Measurements from ENCODE around the gene FSTL5. TPM values are rescaled to one million over a fixed set of nuclear protein-coding genes. Genes with fewer than 3 reads are reported as not detected.
A peak's percentile ranks its signal among the peaks of the same experiment; 100 is the strongest.
"Not testable (repeated sequence)": the region's sequence is repeated elsewhere in the genome, so short reads cannot be mapped to it uniquely, and the experiment has no call there.

The FSTL5 gene
- total RNA-seq (not detected), polyA plus RNA-seq (not detected)

DNA sequence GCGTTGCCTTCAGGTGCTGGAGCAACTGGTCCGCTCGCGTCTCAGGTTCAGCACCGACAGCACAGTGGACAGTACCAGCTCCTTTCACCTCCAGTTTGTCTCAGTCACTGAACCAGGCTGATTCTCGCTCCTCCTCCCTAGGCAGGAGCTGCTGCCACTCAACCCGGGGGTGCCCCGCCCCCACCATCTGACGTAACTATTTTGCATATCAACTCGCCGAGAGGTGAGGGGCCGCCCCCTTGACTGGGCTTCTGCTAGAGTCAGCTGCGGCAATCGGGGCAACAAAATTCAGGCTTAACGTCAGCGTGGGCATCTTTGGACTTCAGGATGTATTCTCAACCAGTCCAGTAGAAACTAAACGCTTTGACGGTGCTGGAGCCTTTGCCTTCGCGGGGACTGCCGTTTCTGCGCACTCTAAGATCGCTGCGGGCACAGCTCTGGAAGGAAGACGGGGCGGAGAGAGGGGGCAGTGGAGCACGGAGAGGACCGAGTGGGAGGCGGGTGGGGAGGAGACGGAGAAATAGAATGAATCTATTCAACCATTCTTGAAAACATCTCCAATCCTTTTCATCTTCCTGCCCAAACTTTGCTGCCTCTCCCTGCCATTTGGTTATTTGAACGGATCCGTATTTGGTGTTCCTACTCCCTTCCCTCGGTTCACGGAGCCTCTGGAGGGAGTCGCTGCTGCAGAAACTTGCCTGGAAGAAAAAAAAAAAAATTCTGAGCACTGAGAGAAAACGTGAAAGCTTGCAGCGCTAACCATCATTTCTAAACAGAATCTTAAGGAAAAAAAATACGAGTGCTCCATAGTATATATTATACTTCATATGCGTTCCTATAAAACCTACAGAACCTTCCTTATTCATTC is at the start of gene FSTL5:
FSTL5 (minus strand) TSS at position 109 of the 868 bp plus-strand sequence. CDS start 52,604 bp downstream, outside the sequence.
- Mint-ChIP-seq H3K27ac (no peak within 1 kb of the TSS), H3K9me3 (peaks cover 0 to 3% (median 0%) of the 10 kb centered on the region in 7 donors), H3K4me3 (peak within 1 kb of the TSS in 1 of 4 donors; percentile 26), H3K4me1 (peaks cover 0 to 3% (median under 1%) of the 10 kb centered on the region in 4 donors), H3K36me3 (no peaks in the 10 kb centered on the region), H3K27me3 (no peaks in the 10 kb centered on the region)
- Histone ChIP-seq H3K4me3 (ENCODE audit: low read depth, low read length) (no peak within 1 kb of the TSS), H3K27me3 (ENCODE audit: control insufficient read depth, insufficient read depth, low read length) (no peaks in the 10 kb centered on the region), H3K36me3 (ENCODE audit: control insufficient read depth, insufficient read depth, low read length) (no peaks in the 10 kb centered on the region), H3K4me1 (ENCODE audit: control insufficient read depth, insufficient read depth, low read length, poor library complexity, severe bottlenecking) (no peaks in the 10 kb centered on the region), H3K9me3 (ENCODE audit: control insufficient read depth in 2 of 2, low read length in 2 of 2) (no peaks in the 10 kb centered on the region), H3K27ac (ENCODE audit: insufficient read depth, low read length, poor library complexity, severe bottlenecking) (no peak within 1 kb of the TSS)
- DNase-seq (peak in 2 of 3 donors; percentile 2 to 9), ATAC-seq (ENCODE audit: low read depth in 2 of 2) (peak in 1 of 2 donors; percentile 37)

- H3K36me3 Mint-ChIP-seq = no peaks in the 10 kb centered on the region
- no peak overlapping the region for H3K27ac Mint-ChIP-seq
- ATAC-seq (ENCODE audit: low read depth in 2 of 2) = no peak
- H3K9me3 Mint-ChIP-seq = peaks cover 4 to 23% (median 8%) of the 10 kb centered on the region in 7 donors
- H3K27me3 Mint-ChIP-seq = no peaks in the 10 kb centered on the region
- no peaks in the 10 kb centered on the region for H3K4me1 ChIP-seq (ENCODE audit: control insufficient read depth, insufficient read depth, low read length, poor library complexity, severe bottlenecking)
- H3K4me3 Mint-ChIP-seq = no peak overlapping the region
- no peaks in the 10 kb centered on the region for H3K27me3 ChIP-seq (ENCODE audit: control insufficient read depth, insufficient read depth, low read length)
- DNase-seq = no peak
- H3K4me3 ChIP-seq (ENCODE audit: low read depth, low read length) = no peak overlapping the region
- H3K27ac ChIP-seq (ENCODE audit: insufficient read depth, low read length, poor library complexity, severe bottlenecking) = no peak overlapping the region
- no peaks in the 10 kb centered on the region for H3K9me3 ChIP-seq (ENCODE audit: control insufficient read depth in 2 of 2, low read length in 2 of 2)
- H3K4me1 Mint-ChIP-seq = no peaks in the 10 kb centered on the region
- no peaks in the 10 kb centered on the region for H3K36me3 ChIP-seq (ENCODE audit: control insufficient read depth, insufficient read depth, low read length)
These were observed 45.9 kb upstream of the FSTL5 start for GRCh38 chr4:162209706-162210105.

GRCh38 chr4:162203478-162203877 is 39.7 kb upstream of the FSTL5 start:
- H3K4me1 Mint-ChIP-seq; H3K4me1 ChIP-seq (ENCODE audit: control insufficient read depth, insufficient read depth, low read length, poor library complexity, severe bottlenecking); H3K4me3 Mint-ChIP-seq; DNase-seq; H3K36me3 Mint-ChIP-seq; H3K27ac Mint-ChIP-seq; H3K4me3 ChIP-seq (ENCODE audit: low read depth, low read length); H3K27ac ChIP-seq (ENCODE audit: insufficient read depth, low read length, poor library complexity, severe bottlenecking); H3K36me3 ChIP-seq (ENCODE audit: control insufficient read depth, insufficient read depth, low read length); ATAC-seq (ENCODE audit: low read depth in 2 of 2); H3K27me3 Mint-ChIP-seq; H3K27me3 ChIP-seq (ENCODE audit: control insufficient read depth, insufficient read depth, low read length): not testable (repeated sequence)
- H3K9me3 ChIP-seq (ENCODE audit: control insufficient read depth in 2 of 2, low read length in 2 of 2) = peaks cover 0 to 10% of the 10 kb centered on the region in 2 experiments
- peaks cover 0 to 12% (median 2%) of the 10 kb centered on the region in 7 donors for H3K9me3 Mint-ChIP-seq

GRCh38 chr4:162201673-162202072 is 37.9 kb upstream of the FSTL5 start:
- Mint-ChIP-seq H3K4me3 (no peak overlapping the region), H3K36me3 (no peaks in the 10 kb centered on the region), H3K9me3 (peaks cover 0 to 6% (median 2%) of the 10 kb centered on the region in 7 donors), H3K27ac (no peak overlapping the region), H3K27me3 (no peaks in the 10 kb centered on the region), H3K4me1 (no peaks in the 10 kb centered on the region)
- DNase-seq = no peak
- no peaks in the 10 kb centered on the region for H3K4me1 ChIP-seq (ENCODE audit: control insufficient read depth, insufficient read depth, low read length, poor library complexity, severe bottlenecking)
- H3K4me3 ChIP-seq (ENCODE audit: low read depth, low read length) = no peak overlapping the region
- H3K27ac ChIP-seq (ENCODE audit: insufficient read depth, low read length, poor library complexity, severe bottlenecking) = no peak overlapping the region
- no peaks in the 10 kb centered on the region for H3K27me3 ChIP-seq (ENCODE audit: control insufficient read depth, insufficient read depth, low read length)
- ATAC-seq (ENCODE audit: low read depth in 2 of 2) = no peak
- H3K9me3 ChIP-seq (ENCODE audit: control insufficient read depth in 2 of 2, low read length in 2 of 2) = peaks cover 2 to 10% of the 10 kb centered on the region in 2 experiments
- H3K36me3 ChIP-seq (ENCODE audit: control insufficient read depth, insufficient read depth, low read length) = no peaks in the 10 kb centered on the region

GRCh38 chr4:162170509-162170908 is 6.7 kb upstream of the FSTL5 start:
- H3K27ac ChIP-seq (ENCODE audit: insufficient read depth, low read length, poor library complexity, severe bottlenecking) = no peak overlapping the region
- no peaks in the 10 kb centered on the region for H3K36me3 ChIP-seq (ENCODE audit: control insufficient read depth, insufficient read depth, low read length)
- no peaks in the 10 kb centered on the region for H3K9me3 ChIP-seq (ENCODE audit: control insufficient read depth in 2 of 2, low read length in 2 of 2)
- Mint-ChIP-seq H3K27ac (no peak overlapping the region), H3K4me3 (no peak overlapping the region), H3K36me3 (no peaks in the 10 kb centered on the region), H3K27me3 (no peaks in the 10 kb centered on the region), H3K4me1 (no peaks in the 10 kb centered on the region), H3K9me3 (peaks cover 0 to 6% (median 0%) of the 10 kb centered on the region in 7 donors)
- no peak for DNase-seq
- H3K4me3 ChIP-seq (ENCODE audit: low read depth, low read length) = no peak overlapping the region
- no peak for ATAC-seq (ENCODE audit: low read depth in 2 of 2)
- no peaks in the 10 kb centered on the region for H3K4me1 ChIP-seq (ENCODE audit: control insufficient read depth, insufficient read depth, low read length, poor library complexity, severe bottlenecking)
- H3K27me3 ChIP-seq (ENCODE audit: control insufficient read depth, insufficient read depth, low read length) = no peaks in the 10 kb centered on the region

- Histone ChIP-seq H3K36me3 (ENCODE audit: control insufficient read depth, insufficient read depth, low read length) (no peaks in the 10 kb centered on the region), H3K27me3 (ENCODE audit: control insufficient read depth, insufficient read depth, low read length) (no peaks in the 10 kb centered on the region), H3K27ac (ENCODE audit: insufficient read depth, low read length, poor library complexity, severe bottlenecking) (no peak overlapping the region), H3K9me3 (ENCODE audit: control insufficient read depth in 2 of 2, low read length in 2 of 2) (no peaks in the 10 kb centered on the region), H3K4me3 (ENCODE audit: low read depth, low read length) (no peak overlapping the region), H3K4me1 (ENCODE audit: control insufficient read depth, insufficient read depth, low read length, poor library complexity, severe bottlenecking) (no peaks in the 10 kb centered on the region)
- H3K27me3 Mint-ChIP-seq = no peaks in the 10 kb centered on the region
- ATAC-seq (ENCODE audit: low read depth in 2 of 2) = no peak
- H3K36me3 Mint-ChIP-seq = no peaks in the 10 kb centered on the region
- no peak overlapping the region for H3K27ac Mint-ChIP-seq
- H3K4me1 Mint-ChIP-seq = peaks cover 0 to 3% (median under 1%) of the 10 kb centered on the region in 4 donors
- H3K9me3 Mint-ChIP-seq = peaks cover 0 to 4% (median 0%) of the 10 kb centered on the region in 7 donors
- no peak overlapping the region for H3K4me3 Mint-ChIP-seq
- no peak for DNase-seq
These were observed 1.2 kb upstream of the FSTL5 start for GRCh38 chr4:162164906-162165510.

DNA sequence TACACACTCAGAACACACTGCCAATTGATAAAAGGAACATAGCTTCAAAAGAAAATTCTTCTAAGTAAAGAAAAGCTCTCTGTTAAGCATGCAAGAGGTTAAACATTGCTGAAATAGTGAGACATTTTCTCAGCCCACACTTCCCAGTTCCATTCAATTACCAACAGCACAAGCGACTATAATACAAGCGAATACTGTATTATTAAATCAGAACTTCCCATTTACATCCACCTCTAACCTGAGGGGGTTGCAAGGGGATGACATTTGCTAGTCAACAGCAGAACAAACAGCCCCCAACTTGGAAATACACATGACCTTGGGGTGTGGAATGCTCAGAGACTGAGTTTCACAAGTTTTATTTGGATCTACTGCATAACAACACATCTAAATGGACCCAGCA is 1.1 kb downstream of the FSTL5 start:
- Histone ChIP-seq H3K36me3 (ENCODE audit: control insufficient read depth, insufficient read depth, low read length) (no peaks in the 10 kb centered on the region), H3K4me1 (ENCODE audit: control insufficient read depth, insufficient read depth, low read length, poor library complexity, severe bottlenecking) (no peaks in the 10 kb centered on the region), H3K27me3 (ENCODE audit: control insufficient read depth, insufficient read depth, low read length) (no peaks in the 10 kb centered on the region), H3K27ac (ENCODE audit: insufficient read depth, low read length, poor library complexity, severe bottlenecking) (no peak overlapping the region), H3K4me3 (ENCODE audit: low read depth, low read length) (no peak overlapping the region), H3K9me3 (ENCODE audit: control insufficient read depth in 2 of 2, low read length in 2 of 2) (no peaks in the 10 kb centered on the region)
- H3K4me3 Mint-ChIP-seq = no peak overlapping the region
- H3K27ac Mint-ChIP-seq = no peak overlapping the region
- H3K27me3 Mint-ChIP-seq = no peaks in the 10 kb centered on the region
- peaks cover 0 to 3% (median under 1%) of the 10 kb centered on the region in 4 donors for H3K4me1 Mint-ChIP-seq
- ATAC-seq (ENCODE audit: low read depth in 2 of 2) (no peak), DNase-seq (no peak)
- no peaks in the 10 kb centered on the region for H3K36me3 Mint-ChIP-seq
- H3K9me3 Mint-ChIP-seq = peaks cover 0 to 3% (median 0%) of the 10 kb centered on the region in 7 donors
